ENCODE results near the gene NKAIN2.

DNA sequence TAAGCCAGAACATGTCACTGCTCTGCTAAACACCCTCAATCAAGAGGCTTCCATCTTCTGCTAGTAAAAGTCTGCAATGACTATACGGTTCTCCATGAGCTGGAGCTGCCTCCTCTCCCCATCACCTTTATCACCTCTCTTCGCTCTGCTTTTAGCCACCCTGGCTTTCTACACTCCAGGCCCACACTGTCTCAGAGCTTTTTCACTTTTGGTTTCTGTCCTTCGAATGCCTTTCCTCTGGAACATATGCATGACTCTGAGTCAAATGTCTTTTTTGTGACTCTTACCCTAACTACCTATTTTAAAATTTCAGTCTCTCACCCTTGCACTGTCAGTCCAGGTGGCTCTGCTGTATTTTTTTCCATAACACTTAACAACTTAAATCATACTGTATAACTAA, 633.1 kb downstream of the NKAIN2 start:
- TF ChIP-seq, protein P1, sequence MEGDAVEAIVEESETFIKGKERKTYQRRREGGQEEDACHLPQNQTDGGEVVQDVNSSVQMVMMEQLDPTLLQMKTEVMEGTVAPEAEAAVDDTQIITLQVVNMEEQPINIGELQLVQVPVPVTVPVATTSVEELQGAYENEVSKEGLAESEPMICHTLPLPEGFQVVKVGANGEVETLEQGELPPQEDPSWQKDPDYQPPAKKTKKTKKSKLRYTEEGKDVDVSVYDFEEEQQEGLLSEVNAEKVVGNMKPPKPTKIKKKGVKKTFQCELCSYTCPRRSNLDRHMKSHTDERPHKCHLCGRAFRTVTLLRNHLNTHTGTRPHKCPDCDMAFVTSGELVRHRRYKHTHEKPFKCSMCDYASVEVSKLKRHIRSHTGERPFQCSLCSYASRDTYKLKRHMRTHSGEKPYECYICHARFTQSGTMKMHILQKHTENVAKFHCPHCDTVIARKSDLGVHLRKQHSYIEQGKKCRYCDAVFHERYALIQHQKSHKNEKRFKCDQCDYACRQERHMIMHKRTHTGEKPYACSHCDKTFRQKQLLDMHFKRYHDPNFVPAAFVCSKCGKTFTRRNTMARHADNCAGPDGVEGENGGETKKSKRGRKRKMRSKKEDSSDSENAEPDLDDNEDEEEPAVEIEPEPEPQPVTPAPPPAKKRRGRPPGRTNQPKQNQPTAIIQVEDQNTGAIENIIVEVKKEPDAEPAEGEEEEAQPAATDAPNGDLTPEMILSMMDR (IDR thresholded peaks at IDR 0.05 in 2 of 3, conservative IDR thresholded peaks at IDR 0.05 in 1 of 3; ENCODE audit: borderline replicate concordance in 1 of 3, insufficient read depth in 1 of 3, low read depth in 2 of 3, low read length in 2 of 3) = no peak
- TF ChIP-seq POLR2A (IDR thresholded peaks at IDR 0.05; ENCODE audit: borderline replicate concordance, extremely low read depth, insufficient read depth, insufficient read length) (no peak), TCF7L2 (IDR thresholded peaks at IDR 0.05; ENCODE audit: borderline replicate concordance, extremely low read depth, insufficient read depth, insufficient read length) (no peak), RAD21 (IDR thresholded peaks at IDR 0.05; ENCODE audit: low read depth) (no peak)
